Panc1 (cell line): Measurements from ENCODE around the gene OPA1.

ENCODE experiments used
- CTCF ChIP-seq: fragments of 450-650 bp; IDR thresholded peaks from 2 replicates; pipeline ENCODE4 v1.5.1; 2017; ENCODE audit warnings: mild to moderate bottlenecking
- POLR2AphosphoS5 ChIP-seq: IDR thresholded peaks from 2 replicates; pipeline ENCODE4 v1.6.1; 2012; ENCODE audit warnings: mild to moderate bottlenecking, low read depth, low read length, moderate library complexity
- SIN3A ChIP-seq: IDR thresholded peaks from 2 replicates; pipeline ENCODE4 v1.6.1; 2012; ENCODE audit warnings: low read depth, mild to moderate bottlenecking, low read length, moderate library complexity, borderline replicate concordance; ENCODE audit not compliant: insufficient read depth
- TCF7L2 ChIP-seq: IDR thresholded peaks from 2 replicates; pipeline ENCODE4 v1.6.1; 2011; ENCODE audit warnings: mild to moderate bottlenecking, low read depth, low read length, inconsistent platforms
- TF ChIP-seq, protein P1 (sequence below), 2 experiments: IDR thresholded peaks; 2 replicates each; pipeline ENCODE4 v1.6.1; 2011 to 2012; ENCODE audit warnings: low read depth in 2 of 2, control low read depth in 1 of 2, low read length in 1 of 2, mild to moderate bottlenecking in 1 of 2, moderate library complexity in 1 of 2; ENCODE audit not compliant: insufficient read depth in 1 of 2

- TF ChIP-seq CTCF, result no peak
- TF ChIP-seq POLR2AphosphoS5, result no peak
- TF ChIP-seq, protein P1, sequence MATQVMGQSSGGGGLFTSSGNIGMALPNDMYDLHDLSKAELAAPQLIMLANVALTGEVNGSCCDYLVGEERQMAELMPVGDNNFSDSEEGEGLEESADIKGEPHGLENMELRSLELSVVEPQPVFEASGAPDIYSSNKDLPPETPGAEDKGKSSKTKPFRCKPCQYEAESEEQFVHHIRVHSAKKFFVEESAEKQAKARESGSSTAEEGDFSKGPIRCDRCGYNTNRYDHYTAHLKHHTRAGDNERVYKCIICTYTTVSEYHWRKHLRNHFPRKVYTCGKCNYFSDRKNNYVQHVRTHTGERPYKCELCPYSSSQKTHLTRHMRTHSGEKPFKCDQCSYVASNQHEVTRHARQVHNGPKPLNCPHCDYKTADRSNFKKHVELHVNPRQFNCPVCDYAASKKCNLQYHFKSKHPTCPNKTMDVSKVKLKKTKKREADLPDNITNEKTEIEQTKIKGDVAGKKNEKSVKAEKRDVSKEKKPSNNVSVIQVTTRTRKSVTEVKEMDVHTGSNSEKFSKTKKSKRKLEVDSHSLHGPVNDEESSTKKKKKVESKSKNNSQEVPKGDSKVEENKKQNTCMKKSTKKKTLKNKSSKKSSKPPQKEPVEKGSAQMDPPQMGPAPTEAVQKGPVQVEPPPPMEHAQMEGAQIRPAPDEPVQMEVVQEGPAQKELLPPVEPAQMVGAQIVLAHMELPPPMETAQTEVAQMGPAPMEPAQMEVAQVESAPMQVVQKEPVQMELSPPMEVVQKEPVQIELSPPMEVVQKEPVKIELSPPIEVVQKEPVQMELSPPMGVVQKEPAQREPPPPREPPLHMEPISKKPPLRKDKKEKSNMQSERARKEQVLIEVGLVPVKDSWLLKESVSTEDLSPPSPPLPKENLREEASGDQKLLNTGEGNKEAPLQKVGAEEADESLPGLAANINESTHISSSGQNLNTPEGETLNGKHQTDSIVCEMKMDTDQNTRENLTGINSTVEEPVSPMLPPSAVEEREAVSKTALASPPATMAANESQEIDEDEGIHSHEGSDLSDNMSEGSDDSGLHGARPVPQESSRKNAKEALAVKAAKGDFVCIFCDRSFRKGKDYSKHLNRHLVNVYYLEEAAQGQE (IDR thresholded peaks at IDR 0.05; ENCODE audit: insufficient read depth in 1 of 2, low read depth in 2 of 2, low read length in 1 of 2), result no peak
- no peak for TF ChIP-seq SIN3A
- no peak for TF ChIP-seq TCF7L2
Measured at GRCh38 chr3:193734737-193735366, 141.8 kb downstream of the OPA1 start.
